HEK293T (cell line): ENCODE data around the gene HLA-F.

Source experiments
- CTCF ChIA-PET: fragments of 350-600 bp; formaldehyde crosslinking; extraction: SDS; loops from one replicate; lab custom pipeline; 2021; ENCODE audit warnings: antibody characterized with exemption, inconsistent platforms; lab: Yijun Ruan, JAX
- POLR2A ChIA-PET: fragments of 350-600 bp; formaldehyde crosslinking; extraction: SDS; loops from one replicate; lab custom pipeline; 2020; ENCODE audit warnings: antibody characterized with exemption, inconsistent platforms; lab: Yijun Ruan, JAX
- DNase-seq: peaks from one replicate; pipeline ENCODE4 v3.0.0; 2012; ENCODE audit warnings: mixed read lengths; ENCODE audit errors: extremely low spot score
- ARNT ChIP-seq: fragments of 450-650 bp; IDR thresholded peaks from 2 replicates; pipeline ENCODE4 v1.6.1; 2017; ENCODE audit warnings: mild to moderate bottlenecking
- BHLHE40 ChIP-seq: fragments of 450-650 bp; IDR thresholded peaks from 2 replicates; pipeline ENCODE4 v1.6.1; 2016; ENCODE audit warnings: mild to moderate bottlenecking, moderate library complexity, borderline replicate concordance
- CTBP1 ChIP-seq: fragments of 450-650 bp; IDR thresholded peaks from 2 replicates; pipeline ENCODE4 v1.6.1; 2016; ENCODE audit warnings: borderline replicate concordance
- ELF4 ChIP-seq: fragments of 450-650 bp; IDR thresholded peaks from 2 replicates; pipeline ENCODE4 v1.6.1; 2017; ENCODE audit warnings: antibody characterized with exemption
- FOXA1 ChIP-seq: fragments of 450-650 bp; IDR thresholded peaks from 2 replicates; pipeline ENCODE4 v1.6.1; 2016; ENCODE audit warnings: mild to moderate bottlenecking
- FOXK2 ChIP-seq: fragments of 450-650 bp; IDR thresholded peaks from 2 replicates; pipeline ENCODE4 v1.6.1; 2016; ENCODE audit warnings: mild to moderate bottlenecking
- FOXM1 ChIP-seq: fragments of 450-650 bp; IDR thresholded peaks from 2 replicates; pipeline ENCODE4 v1.6.1; 2017; ENCODE audit warnings: mild to moderate bottlenecking, borderline replicate concordance
- HDGF ChIP-seq: fragments of 450-650 bp; IDR thresholded peaks from 2 replicates; pipeline ENCODE4 v1.6.1; 2017; ENCODE audit warnings: antibody characterized with exemption, borderline replicate concordance
- L3MBTL2 ChIP-seq: fragments of 450-650 bp; conservative IDR thresholded peaks from 2 replicates; pipeline ENCODE4 v1.6.1; 2016; ENCODE audit warnings: mild to moderate bottlenecking
- LEF1 ChIP-seq: fragments of 450-650 bp; IDR thresholded peaks from 2 replicates; pipeline ENCODE4 v1.6.1; 2017; ENCODE audit warnings: mild to moderate bottlenecking, borderline replicate concordance
- NFRKB ChIP-seq: fragments of 450-650 bp; IDR thresholded peaks from 2 replicates; pipeline ENCODE4 v1.6.1; 2016; ENCODE audit warnings: mild to moderate bottlenecking, moderate library complexity
- PKNOX1 ChIP-seq: fragments of 450-650 bp; IDR thresholded peaks from 2 replicates; pipeline ENCODE4 v1.6.1; 2016
- SP1 ChIP-seq: fragments of 450-650 bp; IDR thresholded peaks from 2 replicates; pipeline ENCODE4 v1.6.1; 2017
- SUZ12 ChIP-seq: fragments of 450-650 bp; IDR thresholded peaks from 2 replicates; pipeline ENCODE4 v1.6.1; 2016; ENCODE audit warnings: mild to moderate bottlenecking
- TARDBP ChIP-seq: fragments of 450-650 bp; IDR thresholded peaks from 2 replicates; pipeline ENCODE4 v1.6.1; 2016
- ZNF384 ChIP-seq: fragments of 450-650 bp; IDR thresholded peaks from 2 replicates; pipeline ENCODE4 v1.6.1; 2016

Gene HLA-F

GRCh38 chr6:29757282-29757681 is 34.0 kb downstream of the HLA-F start:
- no peak for TF ChIP-seq SP1
- POLR2A ChIA-PET: interaction anchor here (1.2 kb wide), 1 partner anchor 8 kb away, joined by 5 read pairs; no protein-coding TSS in a partner anchor
- CTCF ChIA-PET: interaction anchor here (0.9 to 1.2 kb wide), 3 partner anchors 8 to 103 kb away, joined by 3 read pairs; no protein-coding TSS in a partner anchor
- no peak for DNase-seq

- CTCF ChIA-PET: interaction anchor here (0.7 to 1.2 kb wide), 3 partner anchors 8 to 103 kb away, joined by 3 read pairs; no protein-coding TSS in a partner anchor
- no peak for DNase-seq
- POLR2A ChIA-PET: interaction anchor here (1.2 kb wide), 2 partner anchors 9 to 10 kb away, joined by 3 to 5 read pairs; no protein-coding TSS in a partner anchor
- no peak for TF ChIP-seq BHLHE40
- no peak for TF ChIP-seq PKNOX1
- no peak for TF ChIP-seq LEF1
- no peak for TF ChIP-seq NFRKB
- TF ChIP-seq TARDBP: no peak
- no peak for TF ChIP-seq ZNF384
- no peak for TF ChIP-seq ELF4
- no peak for TF ChIP-seq FOXK2
- no peak for TF ChIP-seq ARNT
- no peak for TF ChIP-seq CTBP1
- TF ChIP-seq SUZ12: no peak
- no peak for TF ChIP-seq FOXM1
- no peak for TF ChIP-seq L3MBTL2
- no peak for TF ChIP-seq HDGF
- no peak for TF ChIP-seq FOXA1
- no peak for TF ChIP-seq SP1
These were observed 34.6 kb downstream of the HLA-F start for GRCh38 chr6:29757701-29758293.

GRCh38 chr6:29758761-29759160 is 35.5 kb downstream of the HLA-F start:
- TF ChIP-seq SUZ12 (no peak), ZNF384 (no peak), FOXK2 (no peak), NFRKB (no peak)
- CTCF ChIA-PET: interaction anchor here (0.7 to 1.2 kb wide), 2 partner anchors 9 to 104 kb away, joined by 3 read pairs; no protein-coding TSS in a partner anchor
- POLR2A ChIA-PET: interaction anchor here (1.2 kb wide), 3 partner anchors 9 to 10 kb away, joined by 3 to 5 read pairs (median 5); no protein-coding TSS in a partner anchor
- no peak for DNase-seq

GRCh38 chr6:29759457-29759856 is 36.2 kb downstream of the HLA-F start:
- POLR2A ChIA-PET: interaction anchor here (1.2 kb wide), 1 partner anchor 10 kb away, joined by 5 read pairs; no protein-coding TSS in a partner anchor
- no peak for TF ChIP-seq BHLHE40
- no peak for TF ChIP-seq ZNF384
- no peak for TF ChIP-seq ARNT
- TF ChIP-seq LEF1: no peak
- TF ChIP-seq NFRKB: no peak
- no peak for TF ChIP-seq FOXM1
- no peak for TF ChIP-seq L3MBTL2
- no peak for TF ChIP-seq HDGF
- no peak for TF ChIP-seq ELF4
- no peak for TF ChIP-seq TARDBP
- no peak for TF ChIP-seq PKNOX1
- no peak for TF ChIP-seq SUZ12
- TF ChIP-seq FOXA1: no peak
- no peak for TF ChIP-seq FOXK2
- no peak for TF ChIP-seq CTBP1
- CTCF ChIA-PET: no interaction called here
- DNase-seq: no peak

GRCh38 chr6:29760328-29760727 is 37.1 kb downstream of the HLA-F start:
- CTCF ChIA-PET: no interaction called here
- no peak for TF ChIP-seq ARNT
- no peak for TF ChIP-seq TARDBP
- no peak for TF ChIP-seq NFRKB
- no peak for TF ChIP-seq ELF4
- TF ChIP-seq PKNOX1: no peak
- no peak for TF ChIP-seq FOXK2
- no peak for TF ChIP-seq CTBP1
- TF ChIP-seq FOXM1: no peak
- TF ChIP-seq SP1: no peak
- no peak for TF ChIP-seq LEF1
- no peak for TF ChIP-seq FOXA1
- no peak for TF ChIP-seq ZNF384
- no peak for TF ChIP-seq BHLHE40
- TF ChIP-seq L3MBTL2: no peak
- TF ChIP-seq HDGF: no peak
- TF ChIP-seq SUZ12: no peak
- no peak for DNase-seq
- POLR2A ChIA-PET: no interaction called here

- TF ChIP-seq PKNOX1: no peak
- no peak for TF ChIP-seq NFRKB
- no peak for TF ChIP-seq ZNF384
- TF ChIP-seq FOXA1: no peak
- TF ChIP-seq SUZ12: no peak
- TF ChIP-seq SP1: no peak
- no peak for TF ChIP-seq BHLHE40
- TF ChIP-seq HDGF: no peak
- no peak for TF ChIP-seq FOXM1
- no peak for TF ChIP-seq ARNT
- TF ChIP-seq TARDBP: no peak
- no peak for TF ChIP-seq FOXK2
- no peak for TF ChIP-seq CTBP1
- TF ChIP-seq L3MBTL2: no peak
- no peak for TF ChIP-seq ELF4
- no peak for TF ChIP-seq LEF1
- DNase-seq: no peak
- CTCF ChIA-PET: no interaction called here
- POLR2A ChIA-PET: interaction anchor here (0.8 kb wide), 1 partner anchor 9 kb away, joined by 3 read pairs; no protein-coding TSS in a partner anchor
These were observed 38.8 kb downstream of the HLA-F start for GRCh38 chr6:29762051-29762450.
